Activated CD4-positive, alpha-beta T cell treated with anti-CD3 and anti-CD28 coated beads, Interleukin-2, amount 50 U/mL, for 16 hours (primary cell): ENCODE data around the gene LIX1L.
"Not testable (repeated sequence)": the region's sequence is repeated elsewhere in the genome, so short reads cannot be mapped to it uniquely, and the experiment has no call there.

ENCODE experiments used
- DNase-seq: peaks from one replicate; pipeline ENCODE4 v3.0.0-alpha.2; 2020

The LIX1L gene

DNA sequence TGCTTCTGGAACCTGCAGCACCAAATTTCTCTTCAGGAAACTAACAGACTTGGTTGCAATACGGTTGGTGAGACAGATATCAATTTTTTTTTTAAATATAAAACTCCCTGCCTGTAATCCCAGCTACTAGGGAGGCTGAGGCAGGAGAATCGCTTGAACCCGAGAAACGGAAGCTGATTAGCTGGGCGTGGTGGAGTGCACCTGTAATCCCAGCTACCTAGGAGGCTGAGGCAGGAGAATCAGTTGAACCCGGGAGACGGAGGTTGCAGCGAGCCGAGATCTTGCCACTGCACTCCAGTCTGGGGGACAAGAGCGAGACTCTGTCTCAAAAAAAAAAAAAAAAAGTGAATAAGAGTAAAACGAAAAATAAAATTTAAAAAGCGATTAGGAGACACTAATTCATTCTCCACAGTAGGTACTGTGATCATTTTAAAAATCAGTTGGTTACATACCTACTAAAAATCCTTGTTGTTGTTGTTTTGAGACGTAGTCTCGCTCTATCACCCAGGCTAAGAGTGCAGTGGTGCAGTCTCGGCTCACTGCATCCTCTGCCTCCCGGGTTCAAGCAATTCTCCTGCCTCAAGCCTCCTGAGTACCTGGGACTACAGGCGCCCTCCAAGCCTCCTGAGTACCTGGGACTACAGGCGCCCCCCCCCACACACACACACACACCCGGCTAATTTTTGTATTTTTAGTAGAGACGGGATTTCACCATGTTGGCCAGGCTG is 29.7 kb downstream of the LIX1L start:
- no peak for DNase-seq

DNA sequence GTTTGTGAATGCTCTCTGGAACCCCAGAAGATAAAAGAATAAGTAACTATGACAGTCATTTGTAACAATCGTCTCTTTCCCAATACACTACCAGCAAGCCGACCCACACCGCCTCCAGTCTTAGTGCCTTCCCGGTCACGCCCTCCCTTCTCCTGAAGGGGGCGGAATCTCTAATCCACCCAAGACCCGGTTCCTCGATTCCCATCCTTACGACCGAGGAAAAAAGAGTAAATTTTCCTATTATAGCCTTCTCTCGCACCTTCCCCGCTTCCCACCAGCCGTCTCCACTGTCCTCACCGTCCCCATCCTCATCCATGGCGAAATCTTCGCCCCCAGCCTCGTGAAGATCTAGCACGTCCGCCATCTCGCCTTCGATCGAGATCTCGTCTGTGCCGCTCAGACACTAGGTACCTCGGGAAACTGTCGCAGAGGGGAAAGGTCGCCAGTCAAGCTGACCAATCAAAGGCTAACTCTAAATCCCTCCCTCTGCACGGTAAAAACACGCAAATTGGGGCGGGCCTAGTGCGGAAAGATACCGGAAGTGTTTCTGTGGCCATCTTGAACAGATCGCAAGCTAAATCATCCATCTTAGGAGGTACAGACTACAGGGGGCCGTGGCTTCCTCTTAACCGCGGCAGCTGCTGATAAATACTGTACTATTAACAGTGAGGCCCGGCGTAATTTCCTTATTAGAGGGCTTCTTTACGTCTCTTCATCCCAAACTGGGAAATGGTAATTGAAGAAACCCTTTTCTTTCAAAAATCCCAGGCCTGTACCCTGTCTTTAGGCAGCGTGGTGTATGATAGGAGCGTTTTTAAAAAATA is 30.5 kb downstream of the LIX1L start, which contains the start of gene RBM8A:
Gene RBM8A, minus strand, starts transcription at position 422 of the 824 bp plus-strand sequence. Its CDS starts 58 bp downstream, at position 364.
- peak; percentile 98 for DNase-seq

DNA sequence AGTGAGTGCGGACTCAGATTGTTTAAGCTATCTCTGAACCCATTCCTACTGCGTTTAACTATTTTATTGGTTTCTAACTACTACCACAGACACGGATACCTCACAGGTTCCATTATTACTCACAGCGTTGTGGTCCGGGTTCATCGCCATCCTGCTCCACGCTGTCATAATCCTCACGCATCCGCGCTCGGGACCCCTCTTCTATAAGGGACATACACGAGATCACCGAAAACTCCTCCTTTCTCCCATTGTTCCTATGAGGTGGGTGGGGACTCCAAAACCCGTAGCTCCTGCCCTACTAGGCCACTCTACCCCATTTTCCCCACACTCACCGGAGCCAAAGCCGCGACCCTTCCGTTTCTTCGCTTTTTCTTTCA is 31.1 kb downstream of the LIX1L start:
- peak; percentile 64 for DNase-seq

DNA sequence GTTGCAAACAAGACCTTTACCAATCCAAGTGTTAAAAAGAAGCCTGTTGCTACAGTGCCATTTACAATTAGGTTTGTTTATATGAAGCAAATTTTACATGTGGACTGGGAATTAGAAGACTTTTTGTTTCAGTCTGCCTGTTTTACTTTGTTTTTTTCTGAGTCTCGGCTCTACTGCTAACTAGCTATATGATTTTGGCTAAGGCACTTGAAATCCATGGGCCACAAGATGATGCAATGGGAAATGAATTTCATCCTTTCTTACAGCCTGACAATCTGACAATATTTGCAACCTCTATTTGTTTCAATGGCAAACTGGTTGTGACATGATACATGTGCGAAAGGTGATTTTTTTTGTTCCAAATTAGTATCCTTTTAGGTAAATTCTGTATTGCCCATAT is 35.6 kb downstream of the LIX1L start:
- no peak for DNase-seq

DNA sequence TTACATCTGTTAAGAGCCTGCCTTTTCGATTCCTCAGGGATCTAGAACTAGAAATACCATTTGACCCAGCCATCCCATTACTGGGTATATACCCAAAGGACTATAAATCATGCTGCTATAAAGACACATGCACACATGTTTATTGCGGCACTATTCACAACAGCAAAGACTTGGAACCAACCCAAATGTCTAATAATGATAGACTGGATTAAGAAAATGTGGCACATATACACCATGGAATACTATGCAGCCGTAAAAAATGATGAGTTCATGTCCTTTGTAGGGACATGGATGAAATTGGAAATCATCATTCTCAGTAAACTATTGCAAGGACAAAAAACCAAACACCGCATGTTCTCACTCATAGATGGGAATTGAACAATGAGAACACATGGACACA is 37.5 kb downstream of the LIX1L start:
- not testable (repeated sequence) for DNase-seq

DNA sequence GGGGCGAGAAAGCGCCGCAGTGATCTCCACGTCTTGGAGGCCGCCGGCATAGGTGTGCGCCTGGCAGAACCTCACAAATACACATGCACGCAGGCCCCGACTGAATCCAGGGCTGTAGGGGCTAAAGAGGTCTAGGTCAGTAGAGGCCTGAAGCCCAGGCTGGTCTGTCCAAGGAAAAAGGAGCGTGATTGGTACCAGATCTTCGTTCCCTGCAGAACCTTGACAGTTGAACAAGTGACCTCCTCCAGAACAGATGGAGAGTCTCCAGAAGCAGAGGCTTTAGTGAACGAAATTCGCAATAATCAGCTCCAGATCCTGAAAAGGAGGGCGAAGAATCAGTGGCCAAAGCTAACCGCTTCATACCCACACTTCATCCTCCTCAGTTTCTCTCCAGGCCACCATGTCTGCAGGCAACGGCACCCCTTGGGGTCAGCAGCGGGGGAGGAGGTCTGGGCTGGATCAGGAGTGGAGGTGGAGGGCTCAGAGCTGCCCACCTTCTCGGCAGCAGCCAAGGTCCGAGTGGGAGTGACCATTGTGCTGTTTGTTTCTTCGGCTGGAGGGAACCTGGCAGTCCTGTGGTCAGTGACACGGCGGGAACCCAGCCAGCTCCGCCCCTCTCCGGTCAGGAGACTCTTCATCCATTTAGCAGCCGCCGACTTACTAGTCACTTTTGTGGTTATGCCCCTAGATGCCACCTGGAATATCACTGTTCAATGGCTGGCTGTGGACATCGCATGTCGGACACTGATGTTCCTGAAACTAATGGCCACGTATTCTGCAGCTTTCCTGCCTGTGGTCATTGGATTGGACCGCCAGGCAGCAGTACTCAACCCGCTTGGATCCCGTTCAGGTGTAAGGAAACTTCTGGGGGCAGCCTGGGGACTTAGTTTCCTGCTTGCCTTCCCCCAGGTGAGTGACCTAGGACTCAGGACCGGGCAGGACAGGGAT is 38.6 kb downstream of the LIX1L start:
- DNase-seq = no peak

DNA sequence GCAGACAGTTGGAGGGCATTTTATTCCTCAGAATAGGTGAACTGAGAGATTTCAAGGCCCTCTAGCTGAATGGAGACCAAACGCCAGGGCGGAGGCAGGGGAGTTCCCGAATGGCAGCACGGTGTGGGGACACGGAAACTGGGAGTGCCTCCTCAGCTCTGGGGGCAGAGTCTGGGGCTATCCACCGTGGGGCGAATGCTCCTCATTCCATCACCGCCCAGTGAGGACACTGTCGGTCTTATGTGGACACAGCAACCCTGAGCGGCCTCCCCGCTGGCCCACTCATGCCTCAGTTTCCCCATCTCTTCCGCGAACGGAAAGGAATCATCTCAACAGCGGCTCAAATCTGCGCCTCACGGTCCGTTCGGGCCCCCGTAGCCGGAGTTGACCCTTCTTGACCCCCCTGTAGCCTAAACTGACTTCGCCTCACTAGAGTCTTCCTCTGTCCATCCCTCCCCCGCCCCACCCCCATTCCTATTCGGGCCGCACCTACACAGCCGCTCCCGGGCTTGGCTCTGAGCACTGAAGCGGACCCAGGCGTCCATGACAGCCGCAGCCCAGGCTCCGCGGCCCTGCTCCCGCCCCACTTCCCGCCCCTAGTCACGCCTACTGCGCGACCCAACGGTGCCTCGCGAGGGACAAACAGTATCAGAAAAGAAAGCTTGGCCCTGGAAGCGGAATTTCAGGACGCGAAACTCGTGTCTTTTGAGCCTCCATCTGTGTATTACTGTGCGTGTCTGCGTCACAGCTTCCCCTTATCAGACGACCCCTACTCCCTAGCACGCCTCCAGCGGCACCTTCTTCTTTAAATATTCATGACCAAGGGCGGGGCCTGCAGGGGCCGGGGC is 39.4 kb downstream of the LIX1L start, which contains the start of gene PEX11B:
Gene PEX11B, minus strand, starts transcription at position 574 of the 848 bp plus-strand sequence. Its CDS starts 29 bp downstream, at position 545.
- peak; percentile 91 for DNase-seq

DNA sequence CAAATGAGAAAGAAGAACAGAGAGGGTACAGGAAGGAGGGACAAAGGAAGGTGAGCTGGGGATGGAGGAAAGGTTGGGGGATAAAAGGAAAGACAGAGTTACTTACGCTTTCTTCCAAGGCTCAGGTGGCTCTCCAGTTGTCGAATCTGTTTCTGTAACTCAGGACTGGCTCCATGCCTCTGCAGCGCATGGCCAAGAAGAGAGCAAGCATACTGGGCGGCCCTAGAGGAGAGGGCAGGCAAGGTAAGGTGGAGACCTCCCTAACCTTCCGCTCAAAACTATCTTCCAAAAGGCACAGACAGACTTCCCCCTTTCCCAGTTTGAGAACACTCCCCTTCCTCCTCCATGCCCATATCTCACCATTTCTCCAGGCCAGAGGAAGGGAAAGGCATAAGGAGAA is 40.2 kb downstream of the LIX1L start:
- no peak for DNase-seq

DNA sequence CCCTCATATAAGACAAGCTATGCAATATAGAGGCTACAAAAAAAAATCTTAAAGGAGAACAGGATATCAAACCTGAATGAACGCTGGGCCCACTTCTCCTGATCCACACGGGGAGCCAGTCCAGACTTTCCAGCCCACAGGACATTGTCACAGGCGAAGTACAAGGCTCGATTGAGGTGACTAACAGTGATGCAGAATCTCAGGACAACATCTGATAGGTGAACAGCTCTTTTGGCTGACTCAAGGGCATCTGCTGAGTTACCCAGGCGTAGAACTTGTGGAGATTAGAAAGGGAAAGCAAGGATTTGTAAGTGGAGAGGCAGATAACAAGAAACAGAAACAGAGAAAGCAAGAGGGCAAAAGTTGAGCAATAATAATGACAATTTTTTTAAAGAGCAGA is 41.1 kb downstream of the LIX1L start:
- DNase-seq = no peak

DNA sequence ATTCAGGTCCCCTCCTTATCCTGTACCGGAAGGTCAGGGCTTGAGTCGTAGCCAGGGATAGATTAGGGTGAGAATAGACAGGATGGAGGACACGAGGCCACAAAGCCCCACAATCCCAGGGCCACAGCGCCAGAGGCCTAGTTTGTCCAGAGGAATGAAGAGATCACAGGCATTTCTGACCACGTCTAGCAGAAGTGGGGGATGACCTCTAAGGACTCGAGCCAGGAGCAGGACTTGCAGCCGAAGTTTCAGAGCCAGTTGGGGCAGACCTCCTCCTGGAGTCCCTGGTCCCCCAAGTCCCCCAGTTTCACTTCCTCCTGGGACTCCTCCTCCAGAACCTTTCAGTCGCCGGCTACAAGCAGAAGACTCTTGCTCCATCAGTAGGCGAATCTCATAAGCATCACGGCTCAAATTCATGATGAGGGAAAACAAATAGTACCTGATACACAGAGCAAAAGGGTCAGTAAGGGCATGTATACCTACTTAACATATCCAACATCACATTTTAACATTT is 45.6 kb downstream of the LIX1L start:
- no peak for DNase-seq

DNA sequence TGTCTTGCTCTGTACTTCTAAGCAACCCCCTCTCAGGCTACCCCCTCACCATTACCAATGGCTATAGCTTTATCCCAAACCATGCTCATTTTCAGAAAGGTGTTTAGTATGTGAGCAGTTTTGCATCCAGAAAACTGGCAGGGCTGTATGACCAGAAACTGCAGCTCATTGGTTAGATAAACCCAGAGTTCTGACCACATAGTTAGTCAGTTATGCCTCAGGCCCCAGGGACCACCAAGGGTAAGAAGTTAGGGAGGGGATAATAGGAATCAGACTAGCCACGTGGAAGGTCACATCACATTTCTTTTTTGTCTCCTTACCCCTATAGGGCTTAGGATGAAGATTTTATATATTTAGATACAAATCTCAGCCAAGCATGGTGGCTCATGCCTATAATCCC is 49.2 kb downstream of the LIX1L start:
- no peak for DNase-seq

DNA sequence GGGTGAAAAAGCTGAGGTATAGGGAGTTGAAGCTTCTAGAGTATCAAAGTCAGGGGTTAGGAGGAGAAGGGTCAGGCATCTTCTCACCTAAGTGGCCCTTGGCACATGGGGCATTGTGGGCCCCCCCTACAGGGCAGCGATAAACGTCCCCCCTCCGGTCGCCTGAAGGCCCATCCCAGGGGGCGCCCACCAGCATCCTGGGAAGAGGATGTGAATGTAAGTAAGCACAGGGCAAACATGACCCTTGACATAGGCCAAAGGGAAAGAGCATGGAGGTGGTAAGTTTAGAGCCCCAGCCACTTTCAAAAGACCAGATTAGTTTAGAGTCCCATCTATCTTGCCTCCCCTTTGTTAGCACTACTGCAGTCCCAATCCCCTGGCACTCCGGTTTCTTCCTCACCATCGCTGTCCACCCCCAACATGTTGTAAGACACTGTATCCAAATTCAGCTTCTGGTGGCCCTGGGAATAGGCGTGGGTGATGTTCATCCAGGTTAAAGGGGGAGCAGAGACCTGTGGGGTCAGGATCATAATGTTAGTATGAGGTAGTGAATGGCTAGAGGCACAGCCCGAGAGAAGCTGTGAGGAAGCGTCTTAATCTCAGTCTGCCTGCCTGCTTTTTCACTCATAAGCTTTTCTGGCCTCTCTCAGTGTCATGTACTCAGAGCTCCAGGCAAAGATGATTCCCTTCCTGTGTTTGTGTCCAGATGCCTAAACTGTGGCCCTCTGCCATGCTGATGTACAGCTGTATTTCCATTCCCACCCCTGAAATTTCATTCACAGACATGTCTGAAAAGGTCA is 50.7 kb downstream of the LIX1L start:
- DNase-seq = no peak

DNA sequence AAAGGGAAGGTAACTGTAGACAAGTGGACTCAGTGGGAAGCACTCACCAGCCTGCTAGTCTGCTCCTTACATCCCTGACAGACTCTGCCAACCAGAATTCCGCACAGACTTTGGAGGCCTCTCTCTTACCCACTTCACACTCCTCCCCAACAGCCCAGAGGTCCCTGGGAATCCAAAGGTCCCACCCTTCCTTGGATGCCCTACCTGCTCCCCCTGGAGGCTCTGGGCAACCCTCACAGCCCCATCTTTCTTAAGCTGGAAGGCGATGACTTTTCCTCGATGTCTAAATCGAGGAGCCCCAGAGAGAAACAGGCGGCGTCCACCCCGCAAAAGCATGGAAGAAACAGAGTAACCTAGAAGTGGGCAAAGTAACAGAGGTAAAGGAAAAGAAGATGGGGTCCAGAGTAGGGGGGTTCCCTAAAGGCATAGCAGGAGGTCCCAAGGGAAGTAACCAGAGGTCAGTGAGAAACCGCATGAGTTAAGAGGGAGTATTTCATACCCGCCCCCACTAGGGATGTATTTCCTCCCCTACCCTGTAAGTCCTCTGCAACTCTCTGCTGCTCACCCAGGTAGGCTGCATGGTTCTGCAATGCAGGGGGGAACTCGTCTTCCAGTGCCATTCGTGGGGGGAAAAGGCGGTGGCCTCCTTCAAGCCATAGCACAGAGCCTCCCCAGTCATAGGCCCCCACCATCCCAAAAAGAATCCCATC is 56.4 kb downstream of the LIX1L start:
- no peak for DNase-seq

DNA sequence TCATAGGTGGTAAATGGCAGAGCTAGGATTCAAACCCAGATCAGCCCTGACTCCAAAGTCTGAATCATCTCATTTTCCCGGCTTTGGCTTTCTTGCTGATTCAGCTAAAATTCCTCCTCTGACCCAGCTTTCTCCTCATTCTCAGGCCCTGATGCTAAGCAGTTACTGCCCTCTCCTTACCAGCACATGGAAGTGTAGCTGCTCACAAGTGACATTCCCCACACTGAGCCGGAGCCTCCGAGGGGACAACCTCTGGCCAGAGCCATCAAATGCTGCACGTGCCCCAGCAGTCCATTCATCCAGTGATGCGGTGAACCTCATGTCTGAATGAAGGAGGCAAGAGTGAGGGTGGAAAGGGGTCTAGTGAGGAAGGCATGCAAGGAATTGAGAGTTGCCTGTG is 59.1 kb downstream of the LIX1L start:
- no peak for DNase-seq

DNA sequence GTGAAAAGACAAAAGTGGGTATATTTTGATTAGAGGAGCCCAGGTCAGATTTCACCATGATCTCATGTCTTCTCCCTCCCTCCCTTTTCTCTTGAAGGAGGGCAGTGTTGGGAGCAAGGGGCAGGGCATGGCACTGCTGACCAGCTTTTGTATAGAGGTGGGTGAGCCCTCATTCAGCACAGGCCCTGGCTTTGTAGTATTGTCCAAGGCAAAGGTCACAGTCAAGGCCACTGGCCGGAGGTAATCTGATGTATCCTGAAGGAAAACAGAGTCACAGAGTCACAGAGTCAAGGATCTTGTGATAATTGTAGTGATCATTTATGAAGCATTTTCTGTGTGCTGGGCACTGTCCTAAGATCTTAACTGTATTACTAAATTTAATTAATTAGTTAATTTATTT is 59.8 kb downstream of the LIX1L start:
- DNase-seq = no peak

DNA sequence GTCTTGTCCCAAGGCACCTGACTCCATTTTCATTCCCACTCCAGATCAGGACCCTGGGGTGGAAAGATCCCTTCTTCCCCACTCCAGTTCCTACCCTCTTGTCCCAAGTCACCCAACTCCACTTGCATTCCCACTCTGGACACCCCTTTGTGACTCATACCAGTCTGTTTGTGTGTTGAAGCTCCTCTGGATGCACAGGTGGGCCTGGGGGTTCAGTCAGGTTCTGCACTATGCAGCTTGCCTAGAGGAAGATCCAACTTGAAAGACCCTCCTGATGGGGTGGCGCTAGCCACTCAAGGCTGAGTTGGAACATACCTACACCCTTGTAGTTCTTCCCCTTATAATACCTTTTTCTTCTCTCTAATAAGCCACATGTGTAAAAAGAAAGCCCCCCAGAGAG is 62.3 kb downstream of the LIX1L start:
- DNase-seq = no peak

DNA sequence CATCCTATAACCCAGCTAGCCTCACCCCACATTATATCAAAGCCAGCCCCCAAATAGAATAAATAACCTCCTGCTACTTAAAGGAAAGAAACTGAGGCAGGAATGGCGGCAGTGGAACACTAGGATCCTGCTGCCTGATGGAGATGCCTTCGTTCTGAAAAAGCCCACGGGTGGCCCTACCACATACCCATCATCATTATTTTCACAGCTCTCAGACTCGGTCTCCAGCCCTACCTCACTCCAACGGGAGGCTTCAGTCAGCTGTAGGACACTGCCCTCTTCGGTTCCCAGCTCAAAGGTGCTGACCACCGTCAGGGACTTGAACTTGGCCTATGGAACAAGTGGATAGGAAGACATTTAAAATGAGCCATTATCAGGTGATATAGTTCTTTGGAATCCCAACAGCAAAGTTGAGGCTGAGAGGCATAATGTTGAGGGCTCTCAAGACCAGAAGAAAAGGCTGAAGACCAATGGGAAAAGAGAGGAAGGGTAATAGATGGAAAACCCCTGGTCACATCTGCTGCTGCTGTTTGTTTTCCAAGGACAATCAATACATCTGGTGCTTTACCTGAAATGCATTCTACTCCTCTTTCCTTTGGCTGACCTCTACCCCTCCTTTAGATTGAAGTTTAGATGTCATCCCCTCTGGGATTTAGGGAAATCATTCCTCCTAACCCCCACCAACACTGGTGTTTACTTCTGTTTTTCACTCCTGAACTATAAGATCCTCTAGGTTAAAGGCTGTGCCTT is 64.3 kb downstream of the LIX1L start:
- no peak for DNase-seq

DNA sequence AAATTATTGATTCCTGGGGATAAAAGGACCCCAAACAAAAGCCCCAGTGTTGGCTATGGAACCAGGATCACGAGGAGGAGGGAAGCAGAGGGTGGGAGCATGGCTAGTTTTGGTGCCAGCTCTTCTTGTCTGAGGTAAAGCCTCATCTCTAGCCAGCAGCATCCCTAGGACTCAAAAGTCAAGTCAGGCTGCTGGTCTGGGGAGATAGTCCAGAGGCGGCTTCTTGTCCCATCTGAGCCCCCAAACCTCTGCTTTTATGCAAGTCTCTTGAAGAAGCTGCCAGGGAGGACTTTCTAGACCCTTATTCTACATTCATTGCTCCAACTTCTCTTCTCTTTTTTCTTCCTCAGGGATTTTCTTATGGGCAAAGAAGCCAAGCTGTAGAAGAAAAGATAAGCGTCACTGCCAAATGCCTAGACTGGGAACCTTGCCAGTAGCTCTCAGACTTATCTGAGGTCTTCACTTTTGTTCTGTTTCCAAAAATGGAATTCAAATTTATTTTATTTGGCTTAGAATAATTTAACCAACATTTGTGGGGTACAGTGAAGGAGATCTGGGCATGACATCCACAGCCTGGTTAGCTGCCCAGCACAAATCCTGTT is 65.2 kb downstream of the LIX1L start:
- no peak for DNase-seq
